ENCODE measurements around the gene RIPPLY3.

Gene RIPPLY3

GRCh38 chr21:37061926-37062592, 55.6 kb downstream of the RIPPLY3 start:
- DNase-seq (ENCODE audit: low read depth) = no peak

GRCh38 chr21:37062593-37062935, 56.1 kb downstream of the RIPPLY3 start:
- no peak for DNase-seq (ENCODE audit: low read depth)

- no peak for DNase-seq (ENCODE audit: low read depth)
These were observed 56.9 kb downstream of the RIPPLY3 start for GRCh38 chr21:37063433-37063832.

- DNase-seq (ENCODE audit: low read depth) = no peak
These were observed 58.3 kb downstream of the RIPPLY3 start for GRCh38 chr21:37064841-37065240.

- DNase-seq (ENCODE audit: low read depth) = no peak
These were observed 59.2 kb downstream of the RIPPLY3 start for GRCh38 chr21:37065561-37066177.
